Measurements from ENCODE around the gene FBXO24. TPM values are rescaled to one million over a fixed set of nuclear protein-coding genes. Genes with fewer than 3 reads are reported as not detected.

The FBXO24 gene
- polyA plus RNA-seq, 1 donor (not counting 4 experiments of a cell fraction or from before 2014, with no cell fraction given): 0.22 TPM

GRCh38 chr7:100642534-100642907 lies 56.4 kb downstream of the FBXO24 start:
- Histone ChIP-seq H4K20me1 (ENCODE audit: control insufficient read depth, extremely low read depth, insufficient read depth, low read length) (no peaks in the 10 kb centered on the region), H3K4me1 (ENCODE audit: control insufficient read depth, extremely low read depth, insufficient read depth, low read length) (no peaks in the 10 kb centered on the region), H3K9me3 (ENCODE audit: control insufficient read depth, low read depth, low read length) (no peaks in the 10 kb centered on the region), H3K9me1 (ENCODE audit: control insufficient read depth, extremely low read depth, insufficient read depth, low read length) (no peaks in the 10 kb centered on the region), H3K27ac (ENCODE audit: control insufficient read depth, insufficient read depth, low read length) (no peak overlapping the region), H2AFZ (ENCODE audit: control insufficient read depth, low read length) (no peak overlapping the region), H3K27me3 (ENCODE audit: control insufficient read depth, extremely low read depth, insufficient read depth, low read length) (no peaks in the 10 kb centered on the region), H3K4me2 (ENCODE audit: control insufficient read depth, extremely low read depth, insufficient read depth, low read depth, low read length) (no peak overlapping the region), H3K9ac (ENCODE audit: control insufficient read depth, extremely low read depth, insufficient read depth, low read length) (no peak overlapping the region), H3K36me3 (ENCODE audit: control insufficient read depth in 2 of 2, extremely low read depth in 1 of 2, insufficient read depth in 2 of 2, low read length in 2 of 2) (no peaks in the 10 kb centered on the region), H3K4me3 (ENCODE audit: control insufficient read depth in 2 of 3, extremely low read depth in 1 of 3, insufficient read depth in 2 of 3, low read depth in 1 of 3, low read length in 3 of 3) (no peak overlapping the region), H3K79me2 (ENCODE audit: control insufficient read depth, insufficient read depth, low read length) (no peaks in the 10 kb centered on the region)
- DNase-seq (ENCODE audit: low read depth, low spot score) (no peak), FAIRE-seq (no peak)
- TF ChIP-seq EZH2 (IDR thresholded peaks at IDR 0.05; ENCODE audit: low read length): no peak
- no peak for TF ChIP-seq CTCF (optimal IDR thresholded peaks at IDR 0.05 in 1 of 3, IDR thresholded peaks at IDR 0.05 in 1 of 3, conservative IDR thresholded peaks at IDR 0.05 in 1 of 3; ENCODE audit: extremely low read depth in 1 of 3, insufficient read depth in 2 of 3, low read length in 3 of 3)
- dilution Hi-C loops (cut with MboI; ENCODE audit: extremely low pct_ligation_motif_present, low sequenced_read_pairs): no loop called here

GRCh38 chr7:100649826-100650565 lies 63.9 kb downstream of the FBXO24 start:
- Histone ChIP-seq H3K36me3 (ENCODE audit: control insufficient read depth in 2 of 2, extremely low read depth in 1 of 2, insufficient read depth in 2 of 2, low read length in 2 of 2) (no peaks in the 10 kb centered on the region), H3K4me3 (ENCODE audit: control insufficient read depth in 2 of 3, extremely low read depth in 1 of 3, insufficient read depth in 2 of 3, low read depth in 1 of 3, low read length in 3 of 3) (no peak overlapping the region), H3K9ac (ENCODE audit: control insufficient read depth, extremely low read depth, insufficient read depth, low read length) (no peak overlapping the region), H4K20me1 (ENCODE audit: control insufficient read depth, extremely low read depth, insufficient read depth, low read length) (no peaks in the 10 kb centered on the region), H3K4me2 (ENCODE audit: control insufficient read depth, extremely low read depth, insufficient read depth, low read depth, low read length) (no peak overlapping the region), H3K27ac (ENCODE audit: control insufficient read depth, insufficient read depth, low read length) (no peak overlapping the region), H3K9me3 (ENCODE audit: control insufficient read depth, low read depth, low read length) (no peaks in the 10 kb centered on the region), H2AFZ (ENCODE audit: control insufficient read depth, low read length) (no peak overlapping the region), H3K27me3 (ENCODE audit: control insufficient read depth, extremely low read depth, insufficient read depth, low read length) (peaks cover 5% of the 10 kb centered on the region), H3K79me2 (ENCODE audit: control insufficient read depth, insufficient read depth, low read length) (no peaks in the 10 kb centered on the region), H3K4me1 (ENCODE audit: control insufficient read depth, extremely low read depth, insufficient read depth, low read length) (no peaks in the 10 kb centered on the region), H3K9me1 (ENCODE audit: control insufficient read depth, extremely low read depth, insufficient read depth, low read length) (no peaks in the 10 kb centered on the region)
- DNase-seq (ENCODE audit: low read depth, low spot score): no peak
- TF ChIP-seq EZH2 (IDR thresholded peaks at IDR 0.05; ENCODE audit: low read length): no peak
- TF ChIP-seq CTCF (optimal IDR thresholded peaks at IDR 0.05 in 1 of 3, IDR thresholded peaks at IDR 0.05 in 1 of 3, conservative IDR thresholded peaks at IDR 0.05 in 1 of 3; ENCODE audit: extremely low read depth in 1 of 3, insufficient read depth in 2 of 3, low read length in 3 of 3): no peak
- FAIRE-seq: no peak
- dilution Hi-C loops (cut with MboI; ENCODE audit: extremely low pct_ligation_motif_present, low sequenced_read_pairs): no loop called here

Small RNAs within 50 kb of the gene (small RNA-seq; reads per million reads assigned to genes)
- 0 reads per million in 3 experiments for gene SAP25 (ENCODE audit: insufficient read length in 3 of 3, low read depth in 3 of 3, low replicate concordance in 1 of 3)

Other genes starting within 250 kb of the FBXO24 start
- gene PILRB, start 228.2 kb upstream of the FBXO24 start, polyA plus RNA-seq: 16.5 to 31.4 TPM (median 23.1 TPM) in 3 replicates
- gene PILRA, start 212.8 kb upstream of the FBXO24 start, polyA plus RNA-seq: 0.17 to 0.59 TPM (median 0.33 TPM) in 3 replicates
- gene ZCWPW1, start 157.6 kb upstream of the FBXO24 start, polyA plus RNA-seq: 1.4 to 2.0 TPM (median 1.7 TPM) in 3 replicates
- gene MEPCE, start 156.5 kb upstream of the FBXO24 start, polyA plus RNA-seq: 10.6 to 14.7 TPM (median 10.8 TPM) in 3 replicates
- gene PPP1R35, start 149.8 kb upstream of the FBXO24 start, polyA plus RNA-seq: 12.2 to 15.3 TPM (median 13.3 TPM) in 3 replicates
- 0.24 to 0.54 TPM (median 0.37 TPM) in 3 replicates for gene SPACDR, start 122.1 kb upstream of the FBXO24 start, polyA plus RNA-seq
- 8.4 to 16.6 TPM (median 9.1 TPM) in 3 replicates for gene TSC22D4, start 107.1 kb upstream of the FBXO24 start, polyA plus RNA-seq
- gene NYAP1, start 102.4 kb upstream of the FBXO24 start, polyA plus RNA-seq: 0.16 to 0.48 TPM (median 0.16 TPM) in 3 replicates
- 3.1 to 4.1 TPM (median 3.4 TPM) in 3 replicates for gene AGFG2, start 47.1 kb upstream of the FBXO24 start, polyA plus RNA-seq
- 0.16 to 0.21 TPM in 2 of 3 replicates, not detected in the other for gene SAP25, start 12.4 kb upstream of the FBXO24 start, polyA plus RNA-seq
- gene LRCH4, start 199 bp upstream of the FBXO24 start, polyA plus RNA-seq: 4.9 to 8.1 TPM (median 7.3 TPM) in 3 replicates
- 0.63 to 1.3 TPM (median 0.80 TPM) in 3 replicates for gene PCOLCE, start 16.0 kb downstream of the FBXO24 start, polyA plus RNA-seq
- gene MOSPD3, start 26.2 kb downstream of the FBXO24 start, polyA plus RNA-seq: 4.1 to 17.0 TPM (median 5.5 TPM) in 3 replicates
- 0.07 to 0.21 TPM (median 0.12 TPM) in 3 replicates for gene TFR2, start 55.2 kb downstream of the FBXO24 start, polyA plus RNA-seq
- gene ACTL6B, start 70.1 kb downstream of the FBXO24 start, polyA plus RNA-seq: not detected in 3 replicates
- 87.2 to 216 TPM (median 126 TPM) in 3 replicates for gene GNB2, start 87.4 kb downstream of the FBXO24 start, polyA plus RNA-seq
- gene GIGYF1, start 107.9 kb downstream of the FBXO24 start, polyA plus RNA-seq: 3.2 to 4.8 TPM (median 4.0 TPM) in 3 replicates
- 37.8 to 50.3 TPM (median 44.6 TPM) in 3 replicates for gene POP7, start 119.8 kb downstream of the FBXO24 start, polyA plus RNA-seq
- 0.35 to 0.86 TPM (median 0.41 TPM) in 3 replicates for gene EPO, start 134.1 kb downstream of the FBXO24 start, polyA plus RNA-seq
- gene ZAN, start 147.3 kb downstream of the FBXO24 start, polyA plus RNA-seq: 0.09 to 0.36 TPM (median 0.14 TPM) in 3 replicates
- gene EPHB4, start 241.2 kb downstream of the FBXO24 start, polyA plus RNA-seq: 61.4 to 74.5 TPM (median 71.4 TPM) in 3 replicates